AG09309 (cell line): ENCODE results near the gene TPI1.
A peak's percentile ranks its signal among the peaks of the same experiment; 100 is the strongest.

Experiments
- DNase-seq: peaks from one replicate; pipeline ENCODE4 v3.0.0-alpha.2; 2010; ENCODE audit warnings: low read depth
- H3K4me3 ChIP-seq: 2 replicates; pipeline ENCODE4 v1.5.1; 2011; ENCODE audit warnings: mild to moderate bottlenecking, low read depth, low read length, moderate library complexity; ENCODE audit not compliant: control insufficient read depth
- TF ChIP-seq, protein P1 (sequence below): IDR thresholded peaks from 2 replicates; pipeline ENCODE4 v1.5.1; 2011; ENCODE audit warnings: mild to moderate bottlenecking, low read depth, low read length, inconsistent platforms; ENCODE audit not compliant: insufficient read depth, control insufficient read depth; ENCODE audit errors: missing control alignments

Gene TPI1

GRCh38 chr12:6825398-6826124, 41.8 kb upstream of the TPI1 start:
- TF ChIP-seq, protein P1, sequence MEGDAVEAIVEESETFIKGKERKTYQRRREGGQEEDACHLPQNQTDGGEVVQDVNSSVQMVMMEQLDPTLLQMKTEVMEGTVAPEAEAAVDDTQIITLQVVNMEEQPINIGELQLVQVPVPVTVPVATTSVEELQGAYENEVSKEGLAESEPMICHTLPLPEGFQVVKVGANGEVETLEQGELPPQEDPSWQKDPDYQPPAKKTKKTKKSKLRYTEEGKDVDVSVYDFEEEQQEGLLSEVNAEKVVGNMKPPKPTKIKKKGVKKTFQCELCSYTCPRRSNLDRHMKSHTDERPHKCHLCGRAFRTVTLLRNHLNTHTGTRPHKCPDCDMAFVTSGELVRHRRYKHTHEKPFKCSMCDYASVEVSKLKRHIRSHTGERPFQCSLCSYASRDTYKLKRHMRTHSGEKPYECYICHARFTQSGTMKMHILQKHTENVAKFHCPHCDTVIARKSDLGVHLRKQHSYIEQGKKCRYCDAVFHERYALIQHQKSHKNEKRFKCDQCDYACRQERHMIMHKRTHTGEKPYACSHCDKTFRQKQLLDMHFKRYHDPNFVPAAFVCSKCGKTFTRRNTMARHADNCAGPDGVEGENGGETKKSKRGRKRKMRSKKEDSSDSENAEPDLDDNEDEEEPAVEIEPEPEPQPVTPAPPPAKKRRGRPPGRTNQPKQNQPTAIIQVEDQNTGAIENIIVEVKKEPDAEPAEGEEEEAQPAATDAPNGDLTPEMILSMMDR: peak; percentile 97
- DNase-seq: peak; percentile 39
- peak overlapping the region; percentile 34 for H3K4me3 ChIP-seq

GRCh38 chr12:6826125-6826733, 41.1 kb upstream of the TPI1 start:
- no peak overlapping the region for H3K4me3 ChIP-seq

DNA sequence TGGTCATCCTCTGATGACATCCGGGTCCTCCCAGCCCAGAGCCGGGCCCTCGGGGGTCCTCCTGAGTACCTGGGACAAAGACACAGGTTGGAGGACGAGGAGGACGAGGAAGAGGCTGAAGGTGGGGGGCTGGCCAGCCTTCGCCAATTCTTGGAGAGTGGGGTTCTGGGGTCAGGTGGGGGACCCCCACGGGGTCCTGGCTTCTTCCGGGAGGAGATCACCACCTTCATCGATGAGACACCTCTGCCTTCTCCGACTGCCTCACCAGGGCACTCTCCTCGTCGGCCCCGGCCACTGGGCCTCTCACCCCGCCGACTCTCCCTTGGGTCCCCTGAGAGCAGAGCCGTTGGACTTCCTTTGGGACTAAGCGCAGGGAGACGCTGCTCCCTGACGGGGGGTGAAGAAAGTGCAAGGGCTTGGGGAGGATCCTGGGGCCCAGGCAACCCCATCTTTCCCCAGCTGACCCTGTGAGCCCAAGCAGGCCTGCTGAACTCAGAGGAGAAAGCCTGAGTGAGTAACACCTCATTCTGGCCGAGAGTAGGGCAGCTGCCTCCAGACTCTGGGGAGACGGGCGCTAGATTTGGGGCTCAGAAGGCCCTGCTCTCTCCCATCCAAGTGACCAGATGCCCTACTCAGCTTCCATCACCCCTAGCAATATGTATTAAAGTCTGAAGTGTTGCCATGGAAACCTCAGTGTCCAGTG, 40.4 kb upstream of the TPI1 start:
- TF ChIP-seq, protein P1: no peak
- no peak for DNase-seq
- H3K4me3 ChIP-seq: peak overlapping the region; percentile 29

More at GRCh38 chr12:6826125-6826733, 41.1 kb upstream of the TPI1 start:
- DNase-seq: no peak
- TF ChIP-seq, protein P1: no peak

DNA sequence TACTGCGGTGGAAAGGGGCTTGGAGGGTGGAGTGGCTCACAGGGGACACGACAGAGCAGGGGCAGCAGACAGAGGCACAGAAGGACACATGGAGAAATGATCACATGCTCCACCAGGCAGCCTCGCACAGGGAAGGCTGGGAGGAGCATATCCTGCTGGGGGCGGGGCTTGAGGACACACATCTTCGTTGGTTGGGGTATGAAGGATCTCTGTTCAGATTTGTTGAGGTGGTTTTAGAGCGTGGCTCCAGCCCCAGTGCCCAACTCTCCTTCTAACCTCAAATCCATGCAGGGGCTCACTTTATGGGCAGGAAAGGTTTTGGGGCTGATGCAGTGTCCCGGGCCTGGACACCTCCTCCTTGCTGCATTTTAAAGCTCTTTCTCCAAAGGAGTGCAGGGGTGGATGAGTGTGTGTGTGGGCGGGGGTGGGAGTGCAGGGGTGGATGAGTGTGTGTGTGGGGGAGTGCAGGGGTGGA, 39.9 kb upstream of the TPI1 start:
- TF ChIP-seq, protein P1: no peak
- H3K4me3 ChIP-seq: peak overlapping the region; percentile 29
- DNase-seq: no peak

- TF ChIP-seq, protein P1: no peak
- no peak for DNase-seq
- H3K4me3 ChIP-seq: peak within 1 kb of the TSS; percentile 53
These were observed 39.1 kb upstream of the TPI1 start, which contains the start of gene P3H3 for GRCh38 chr12:6827982-6828780. P3H3 (plus strand) TSS chr12:6828407; CDS start chr12:6828441, 34 bp downstream.
